ENCODE measurements around the gene AUTS2.

Gene AUTS2

GRCh38 chr7:70589590-70589989 lies 991.3 kb downstream of the AUTS2 start:
- no peaks in the 10 kb centered on the region for H3K9me2 ChIP-seq (replicated peaks; ENCODE audit: insufficient read depth, low read length)
- no peaks in the 10 kb centered on the region for H4K20me1 ChIP-seq (ENCODE audit: low read depth, low read length)
- no peak overlapping the region for H3K4me3 ChIP-seq (ENCODE audit: insufficient read depth, low read length, poor library complexity, severe bottlenecking)
- H3K9ac ChIP-seq (ENCODE audit: low read length) = no peak overlapping the region
- no peak overlapping the region for H2AFZ ChIP-seq (ENCODE audit: low read depth, low read length, severe bottlenecking)
- H3K4me2 ChIP-seq (ENCODE audit: low read depth, low read length, poor library complexity, severe bottlenecking) = no peak overlapping the region
- H3K36me3 ChIP-seq (ENCODE audit: low read length) = no peaks in the 10 kb centered on the region
- H3K27me3 ChIP-seq (ENCODE audit: low read length) = no peaks in the 10 kb centered on the region
- no peak overlapping the region for H3K27ac ChIP-seq (ENCODE audit: low read depth, low read length)
- H3K9me3 ChIP-seq (ENCODE audit: insufficient read depth, low read length) = no peaks in the 10 kb centered on the region
- TF ChIP-seq EZH2phosphoT487 (conservative IDR thresholded peaks at IDR 0.05; ENCODE audit: low read length) = no peak
- TF ChIP-seq, protein P1, sequence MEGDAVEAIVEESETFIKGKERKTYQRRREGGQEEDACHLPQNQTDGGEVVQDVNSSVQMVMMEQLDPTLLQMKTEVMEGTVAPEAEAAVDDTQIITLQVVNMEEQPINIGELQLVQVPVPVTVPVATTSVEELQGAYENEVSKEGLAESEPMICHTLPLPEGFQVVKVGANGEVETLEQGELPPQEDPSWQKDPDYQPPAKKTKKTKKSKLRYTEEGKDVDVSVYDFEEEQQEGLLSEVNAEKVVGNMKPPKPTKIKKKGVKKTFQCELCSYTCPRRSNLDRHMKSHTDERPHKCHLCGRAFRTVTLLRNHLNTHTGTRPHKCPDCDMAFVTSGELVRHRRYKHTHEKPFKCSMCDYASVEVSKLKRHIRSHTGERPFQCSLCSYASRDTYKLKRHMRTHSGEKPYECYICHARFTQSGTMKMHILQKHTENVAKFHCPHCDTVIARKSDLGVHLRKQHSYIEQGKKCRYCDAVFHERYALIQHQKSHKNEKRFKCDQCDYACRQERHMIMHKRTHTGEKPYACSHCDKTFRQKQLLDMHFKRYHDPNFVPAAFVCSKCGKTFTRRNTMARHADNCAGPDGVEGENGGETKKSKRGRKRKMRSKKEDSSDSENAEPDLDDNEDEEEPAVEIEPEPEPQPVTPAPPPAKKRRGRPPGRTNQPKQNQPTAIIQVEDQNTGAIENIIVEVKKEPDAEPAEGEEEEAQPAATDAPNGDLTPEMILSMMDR (IDR thresholded peaks at IDR 0.05; ENCODE audit: insufficient read depth, low read length, poor library complexity, severe bottlenecking) = no peak
- H3F3A ChIP-seq (ENCODE audit: insufficient read depth) = no peaks in the 10 kb centered on the region
- H3K79me2 ChIP-seq (ENCODE audit: insufficient read depth, low read length) = no peaks in the 10 kb centered on the region

- Histone ChIP-seq H2AFZ (ENCODE audit: low read depth, low read length, severe bottlenecking) (no peak overlapping the region), H3K9ac (ENCODE audit: low read length) (no peak overlapping the region), H3K9me3 (ENCODE audit: insufficient read depth, low read length) (no peaks in the 10 kb centered on the region), H4K20me1 (ENCODE audit: low read depth, low read length) (no peaks in the 10 kb centered on the region), H3K9me2 (replicated peaks; ENCODE audit: insufficient read depth, low read length) (no peaks in the 10 kb centered on the region), H3K4me3 (ENCODE audit: insufficient read depth, low read length, poor library complexity, severe bottlenecking) (no peak overlapping the region), H3K27ac (ENCODE audit: low read depth, low read length) (no peak overlapping the region), H3K79me2 (ENCODE audit: insufficient read depth, low read length) (no peaks in the 10 kb centered on the region), H3K36me3 (ENCODE audit: low read length) (no peaks in the 10 kb centered on the region), H3K27me3 (ENCODE audit: low read length) (no peaks in the 10 kb centered on the region), H3F3A (ENCODE audit: insufficient read depth) (no peaks in the 10 kb centered on the region), H3K4me2 (ENCODE audit: low read depth, low read length, poor library complexity, severe bottlenecking) (no peak overlapping the region)
- TF ChIP-seq, protein P1 (IDR thresholded peaks at IDR 0.05; ENCODE audit: insufficient read depth, low read length, poor library complexity, severe bottlenecking) = no peak
- TF ChIP-seq EZH2phosphoT487 (conservative IDR thresholded peaks at IDR 0.05; ENCODE audit: low read length) = no peak
Observed at GRCh38 chr7:70590126-70590854, 992.0 kb downstream of the AUTS2 start.

DNA sequence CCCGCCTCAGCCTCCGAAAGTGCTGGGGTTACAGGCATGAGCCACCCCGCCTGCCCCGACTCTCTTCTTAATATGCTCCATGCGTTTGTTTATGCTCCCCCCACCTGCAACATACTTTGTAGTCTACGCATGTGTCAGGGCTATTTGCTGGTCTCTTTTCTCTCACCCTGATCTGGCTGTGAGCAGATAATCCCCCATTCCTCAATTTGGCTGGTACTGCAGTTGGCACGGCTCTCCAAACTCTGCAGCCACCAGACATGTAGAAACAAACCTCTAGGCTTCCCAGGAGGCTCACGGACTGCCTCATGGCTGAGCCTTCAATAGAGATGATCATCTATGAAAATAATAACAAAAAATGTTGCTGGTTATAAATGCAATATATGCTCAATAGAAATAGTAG lies 993.4 kb downstream of the AUTS2 start:
- Histone ChIP-seq H3F3A (ENCODE audit: insufficient read depth) (no peaks in the 10 kb centered on the region), H2AFZ (ENCODE audit: low read depth, low read length, severe bottlenecking) (no peak overlapping the region), H3K27me3 (ENCODE audit: low read length) (no peaks in the 10 kb centered on the region), H3K9me2 (replicated peaks; ENCODE audit: insufficient read depth, low read length) (no peaks in the 10 kb centered on the region), H4K20me1 (ENCODE audit: low read depth, low read length) (no peaks in the 10 kb centered on the region), H3K27ac (ENCODE audit: low read depth, low read length) (no peak overlapping the region), H3K4me2 (ENCODE audit: low read depth, low read length, poor library complexity, severe bottlenecking) (no peak overlapping the region), H3K36me3 (ENCODE audit: low read length) (no peaks in the 10 kb centered on the region), H3K79me2 (ENCODE audit: insufficient read depth, low read length) (no peaks in the 10 kb centered on the region), H3K9ac (ENCODE audit: low read length) (no peak overlapping the region), H3K9me3 (ENCODE audit: insufficient read depth, low read length) (no peaks in the 10 kb centered on the region), H3K4me3 (ENCODE audit: insufficient read depth, low read length, poor library complexity, severe bottlenecking) (no peak overlapping the region)
- TF ChIP-seq EZH2phosphoT487 (conservative IDR thresholded peaks at IDR 0.05; ENCODE audit: low read length) = no peak
- TF ChIP-seq, protein P1 (IDR thresholded peaks at IDR 0.05; ENCODE audit: insufficient read depth, low read length, poor library complexity, severe bottlenecking) = no peak

Measured in SU-DHL-6 (cell line).